GM12872 (cell line): ENCODE results near the gene PLD4.
A peak's percentile ranks its signal among the peaks of the same experiment; 100 is the strongest.

Source experiments
- TF ChIP-seq, protein P1 (sequence below): IDR thresholded peaks from 3 replicates; pipeline ENCODE4 v1.5.1; 2011; ENCODE audit warnings: low read depth, mild to moderate bottlenecking, low read length, moderate library complexity; ENCODE audit not compliant: insufficient read depth

The PLD4 gene

GRCh38 chr14:104973135-104973384 lies 48.4 kb downstream of the PLD4 start:
- TF ChIP-seq, protein P1, sequence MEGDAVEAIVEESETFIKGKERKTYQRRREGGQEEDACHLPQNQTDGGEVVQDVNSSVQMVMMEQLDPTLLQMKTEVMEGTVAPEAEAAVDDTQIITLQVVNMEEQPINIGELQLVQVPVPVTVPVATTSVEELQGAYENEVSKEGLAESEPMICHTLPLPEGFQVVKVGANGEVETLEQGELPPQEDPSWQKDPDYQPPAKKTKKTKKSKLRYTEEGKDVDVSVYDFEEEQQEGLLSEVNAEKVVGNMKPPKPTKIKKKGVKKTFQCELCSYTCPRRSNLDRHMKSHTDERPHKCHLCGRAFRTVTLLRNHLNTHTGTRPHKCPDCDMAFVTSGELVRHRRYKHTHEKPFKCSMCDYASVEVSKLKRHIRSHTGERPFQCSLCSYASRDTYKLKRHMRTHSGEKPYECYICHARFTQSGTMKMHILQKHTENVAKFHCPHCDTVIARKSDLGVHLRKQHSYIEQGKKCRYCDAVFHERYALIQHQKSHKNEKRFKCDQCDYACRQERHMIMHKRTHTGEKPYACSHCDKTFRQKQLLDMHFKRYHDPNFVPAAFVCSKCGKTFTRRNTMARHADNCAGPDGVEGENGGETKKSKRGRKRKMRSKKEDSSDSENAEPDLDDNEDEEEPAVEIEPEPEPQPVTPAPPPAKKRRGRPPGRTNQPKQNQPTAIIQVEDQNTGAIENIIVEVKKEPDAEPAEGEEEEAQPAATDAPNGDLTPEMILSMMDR = no peak

- TF ChIP-seq, protein P1 = no peak
Measured at GRCh38 chr14:104973385-104974145, 48.9 kb downstream of the PLD4 start.

GRCh38 chr14:104974146-104974541 lies 49.5 kb downstream of the PLD4 start:
- TF ChIP-seq, protein P1 = no peak

DNA sequence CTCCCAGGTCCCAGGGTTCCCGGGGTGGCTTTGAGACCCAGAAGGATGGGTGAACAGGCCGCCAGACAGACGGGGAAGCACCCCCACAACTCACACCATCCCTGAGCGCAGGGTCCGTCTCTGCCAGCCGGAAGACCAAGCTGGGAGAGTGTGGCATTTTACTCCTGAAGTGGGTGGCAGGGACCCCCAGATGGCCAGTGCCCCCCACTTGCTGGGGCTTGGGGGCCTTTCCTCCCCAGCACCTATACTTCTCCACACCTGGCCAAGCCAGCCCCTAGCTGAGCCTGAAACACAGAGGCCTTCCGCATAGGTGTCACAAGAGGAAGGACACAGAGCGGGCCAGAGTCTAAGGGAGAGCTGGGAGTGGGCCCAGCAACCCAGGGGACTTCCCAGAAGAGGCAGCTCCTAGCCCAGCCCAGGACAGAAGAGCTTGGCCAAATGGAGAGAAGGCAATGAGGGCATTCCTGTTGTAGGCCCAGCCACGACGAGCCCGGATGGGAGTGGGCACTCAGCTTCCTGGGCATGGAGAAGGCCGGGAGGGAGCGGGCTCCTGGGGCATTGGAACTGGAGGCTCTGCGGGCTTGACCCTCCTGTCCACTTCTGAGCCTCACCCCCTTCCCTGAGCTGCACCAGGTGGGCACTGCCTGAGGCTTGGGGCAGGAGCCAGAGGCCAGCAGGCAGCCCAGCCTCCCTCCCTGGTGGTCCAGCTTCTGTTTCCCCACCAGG lies 50.1 kb downstream of the PLD4 start:
- TF ChIP-seq, protein P1 = no peak

GRCh38 chr14:104975481-104976197 lies 51.0 kb downstream of the PLD4 start:
- TF ChIP-seq, protein P1 = peak; percentile 60

DNA sequence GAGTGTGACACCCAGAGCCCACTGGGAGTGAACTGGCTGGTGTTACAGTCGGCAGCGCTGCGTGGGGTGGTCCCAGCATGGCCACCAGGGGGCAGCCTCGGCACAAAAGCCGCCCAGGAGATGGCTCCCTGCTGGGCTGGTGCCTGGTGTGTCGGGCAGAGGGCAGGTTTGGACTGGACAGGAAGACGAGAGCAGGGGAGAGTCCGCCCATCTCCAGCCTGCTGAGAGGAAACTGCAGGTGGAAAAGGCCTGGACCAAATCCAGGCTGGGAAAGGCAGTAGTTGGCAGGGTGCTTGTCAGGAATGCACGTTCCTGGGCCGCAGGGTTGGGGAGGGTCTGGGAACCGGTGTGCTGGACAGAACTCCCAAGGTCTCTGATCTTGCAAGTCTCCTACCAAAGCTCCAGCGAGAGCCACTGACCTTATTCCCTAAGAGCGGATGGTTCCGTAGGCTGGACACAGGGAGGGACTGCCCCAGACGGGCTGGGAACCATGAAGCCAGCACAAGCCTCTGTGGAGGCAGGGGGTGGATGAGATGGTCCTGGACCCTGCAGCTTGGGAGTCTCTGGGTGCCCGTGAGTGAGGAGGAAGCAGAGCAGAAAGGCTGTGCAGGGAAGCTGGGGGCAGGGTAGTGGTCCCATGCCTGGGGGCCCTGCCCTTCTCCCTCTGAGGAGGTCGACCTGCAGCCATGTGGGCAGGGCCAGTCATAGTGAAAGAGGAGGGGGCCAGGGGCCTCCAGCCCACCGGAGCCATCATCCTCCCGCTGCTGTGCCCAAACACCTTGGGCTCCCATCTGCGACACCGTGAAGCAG lies 51.7 kb downstream of the PLD4 start:
- TF ChIP-seq, protein P1 = peak; percentile 93
